Liver (tissue), 9 donors: ENCODE results near the gene KIF6. TPM values are rescaled to one million over a fixed set of nuclear protein-coding genes. Genes with fewer than 3 reads are reported as not detected.

ENCODE experiments used
- DNase-seq: peaks from one replicate; pipeline ENCODE4 v3.0.0-alpha.2; 2017; ENCODE audit warnings: low spot score
- H3K27ac ChIP-seq, 2 donors: one replicate each; pipeline ENCODE4 v1.7.0; 2013; ENCODE audit warnings: inconsistent platforms in 2 of 2, low read length in 2 of 2, control low read depth in 1 of 2, low read depth in 1 of 2, mild to moderate bottlenecking in 1 of 2
- H3K27me3 ChIP-seq, 4 donors: one replicate each; pipeline versions ENCODE4 v1.6.1 to v1.7.0; 2013; ENCODE audit warnings: low read length in 3 of 4, inconsistent platforms in 1 of 4, mild to moderate bottlenecking in 1 of 4, moderate library complexity in 1 of 4; ENCODE audit not compliant: control insufficient read depth in 4 of 4, insufficient read depth in 4 of 4
- H3K36me3 ChIP-seq, 4 donors: one replicate each; pipeline versions ENCODE4 v1.6.1 to v1.7.0; 2013; ENCODE audit warnings: low read length in 3 of 4, mild to moderate bottlenecking in 3 of 4, low read depth in 1 of 4, moderate library complexity in 1 of 4; ENCODE audit not compliant: control insufficient read depth in 4 of 4, insufficient read depth in 3 of 4
- H3K4me1 ChIP-seq, 4 donors: one replicate each; pipeline versions ENCODE4 v1.6.1 to v1.7.0; 2013; ENCODE audit warnings: low read length in 3 of 4, mild to moderate bottlenecking in 3 of 4, moderate library complexity in 1 of 4; ENCODE audit not compliant: control insufficient read depth in 4 of 4, insufficient read depth in 4 of 4
- H3K4me3 ChIP-seq, 3 donors: one replicate each; pipeline versions ENCODE4 v1.6.1 to v1.7.0; 2013; ENCODE audit warnings: low read length in 3 of 3, control low read depth in 1 of 3, low read depth in 1 of 3, mild to moderate bottlenecking in 1 of 3
- H3K9ac ChIP-seq, 2 donors: one replicate each; pipeline ENCODE4 v1.7.0; 2013; ENCODE audit warnings: low read length in 2 of 2, mild to moderate bottlenecking in 2 of 2, moderate library complexity in 2 of 2, control low read depth in 1 of 2, low read depth in 1 of 2
- H3K9me3 ChIP-seq, 4 donors: one replicate each; pipeline versions ENCODE4 v1.6.1 to v1.7.0; 2013; ENCODE audit warnings: low read length in 3 of 4; ENCODE audit not compliant: control insufficient read depth in 4 of 4
- EGR1 ChIP-seq, 2 donors: IDR thresholded peaks; 2 replicates each; pipeline ENCODE4 v1.6.1; 2016 to 2018; ENCODE audit warnings: antibody characterized with exemption in 2 of 2, low read depth in 2 of 2
- FOXA1 ChIP-seq: IDR thresholded peaks from 2 replicates; pipeline ENCODE4 v1.6.1; 2016; ENCODE audit warnings: antibody characterized with exemption
- FOXA2 ChIP-seq: IDR thresholded peaks from 2 replicates; pipeline ENCODE4 v1.6.1; 2016; ENCODE audit warnings: antibody characterized with exemption
- GABPA ChIP-seq, 2 donors: IDR thresholded peaks in 1 of 2; conservative IDR thresholded peaks in 1 of 2; 2 replicates each; pipeline ENCODE4 v1.6.1; 2016; ENCODE audit warnings: antibody characterized with exemption in 2 of 2, mild to moderate bottlenecking in 1 of 2, moderate library complexity in 1 of 2
- HNF4A ChIP-seq, 2 donors: conservative IDR thresholded peaks; 2 replicates each; pipeline ENCODE4 v1.6.1; 2016; ENCODE audit warnings: antibody characterized with exemption in 2 of 2, mild to moderate bottlenecking in 2 of 2
- HNF4G ChIP-seq: IDR thresholded peaks from 2 replicates; pipeline ENCODE4 v1.6.1; 2016; ENCODE audit warnings: antibody characterized with exemption
- JUND ChIP-seq, 2 donors: IDR thresholded peaks; 2 replicates each; pipeline ENCODE4 v1.6.1; 2016; ENCODE audit warnings: antibody characterized with exemption in 2 of 2
- MAX ChIP-seq: IDR thresholded peaks from 2 replicates; pipeline ENCODE4 v1.6.1; 2016; ENCODE audit warnings: antibody characterized with exemption
- NR2F2 ChIP-seq: IDR thresholded peaks from 2 replicates; pipeline ENCODE4 v1.6.1; 2016; ENCODE audit warnings: antibody characterized with exemption
- RAD21 ChIP-seq, 2 donors: IDR thresholded peaks; 2 replicates each; pipeline ENCODE4 v1.6.1; 2016; ENCODE audit warnings: antibody characterized with exemption in 2 of 2, mild to moderate bottlenecking in 2 of 2
- RXRA ChIP-seq, 2 donors: IDR thresholded peaks; 2 replicates each; pipeline ENCODE4 v1.6.1; 2017 to 2018; ENCODE audit warnings: antibody characterized with exemption in 2 of 2, mild to moderate bottlenecking in 1 of 2
- SP1 ChIP-seq: IDR thresholded peaks from 2 replicates; pipeline ENCODE4 v1.6.1; 2018; ENCODE audit warnings: antibody characterized with exemption, mild to moderate bottlenecking
- TAF1 ChIP-seq: conservative IDR thresholded peaks from 2 replicates; pipeline ENCODE4 v1.6.1; 2016; ENCODE audit warnings: antibody characterized with exemption, mild to moderate bottlenecking
- YY1 ChIP-seq: IDR thresholded peaks from 2 replicates; pipeline ENCODE4 v1.6.1; 2016; ENCODE audit warnings: antibody characterized with exemption, mild to moderate bottlenecking
- WGBS: extraction: QIAGEN DNeasy Blood & Tissue Kit; methylation state at CpG from one replicate; pipeline ENCODE4 v1.1.7; 2013; 5-methylcytosine and 5-hydroxymethylcytosine counted together
- polyA plus RNA-seq, 2 donors: library from polyadenylated mRNA; stranded (reverse) in 1 of 2; unstranded in 1 of 2; fragments of 200-250 nt in 1 of 2; fragments of >200 nt in 1 of 2; fragmentation: Nextera tagmentation in 1 of 2; extraction: Ambion mirVana in 1 of 2; gene quantifications; one replicate each; pipeline versions ENCODE4 v1.2.1 to v1.2.3, GENCODE V29; 2013 to 2015
- total RNA-seq, 2 donors: library from RNA; depleted of rRNA; stranded (reverse); fragments of >200 nt; gene quantifications; one replicate each; pipeline ENCODE4 v1.2.3, GENCODE V29; 2014
- TF ChIP-seq, protein P1 (sequence below): IDR thresholded peaks from 2 replicates; pipeline ENCODE4 v1.6.1; 2016; ENCODE audit warnings: antibody characterized with exemption
- TF ChIP-seq, protein P2 (sequence below): IDR thresholded peaks from 2 replicates; pipeline ENCODE4 v1.6.1; 2016; ENCODE audit warnings: antibody characterized with exemption
- TF ChIP-seq, protein P3 (sequence below): fragments of 150-350 bp; IDR thresholded peaks from 2 replicates; pipeline ENCODE4 v1.5.1; 2017; ENCODE audit warnings: improper control_type of control experiment, low read depth, low read length; ENCODE audit not compliant: missing input control
- TF ChIP-seq, protein P4 (sequence below): IDR thresholded peaks from 2 replicates; pipeline ENCODE4 v1.6.1; 2016; ENCODE audit warnings: antibody characterized with exemption, mild to moderate bottlenecking
- donor health status: healthy.
- donor health status: healthy.
- donor health status: healthy.
- donor health status: healthy.
- donor health status: healthy.

Gene KIF6
- total and polyA plus RNA-seq, 4 donors: 0.17 to 7.5 (median 0.29) TPM

GRCh38 chr6:39421383-39422225 lies 303.6 kb downstream of the KIF6 start:
- no peaks in the 10 kb centered on the region for H3K9me3 ChIP-seq
- H3K4me1 ChIP-seq: no peaks in the 10 kb centered on the region
- H3K27ac ChIP-seq: no peak overlapping the region
- no peak for TF ChIP-seq JUND (IDR thresholded peaks at IDR 0.05)
- no peak for TF ChIP-seq YY1
- TF ChIP-seq TAF1: no peak
- no peak for TF ChIP-seq RAD21 (IDR thresholded peaks at IDR 0.05)
- TF ChIP-seq, protein P1, sequence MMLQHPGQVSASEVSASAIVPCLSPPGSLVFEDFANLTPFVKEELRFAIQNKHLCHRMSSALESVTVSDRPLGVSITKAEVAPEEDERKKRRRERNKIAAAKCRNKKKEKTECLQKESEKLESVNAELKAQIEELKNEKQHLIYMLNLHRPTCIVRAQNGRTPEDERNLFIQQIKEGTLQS: no peak
- TF ChIP-seq MAX: no peak
- no peak for TF ChIP-seq EGR1 (IDR thresholded peaks at IDR 0.05; ENCODE audit: low read depth in 2 of 2)
- TF ChIP-seq, protein P2, sequence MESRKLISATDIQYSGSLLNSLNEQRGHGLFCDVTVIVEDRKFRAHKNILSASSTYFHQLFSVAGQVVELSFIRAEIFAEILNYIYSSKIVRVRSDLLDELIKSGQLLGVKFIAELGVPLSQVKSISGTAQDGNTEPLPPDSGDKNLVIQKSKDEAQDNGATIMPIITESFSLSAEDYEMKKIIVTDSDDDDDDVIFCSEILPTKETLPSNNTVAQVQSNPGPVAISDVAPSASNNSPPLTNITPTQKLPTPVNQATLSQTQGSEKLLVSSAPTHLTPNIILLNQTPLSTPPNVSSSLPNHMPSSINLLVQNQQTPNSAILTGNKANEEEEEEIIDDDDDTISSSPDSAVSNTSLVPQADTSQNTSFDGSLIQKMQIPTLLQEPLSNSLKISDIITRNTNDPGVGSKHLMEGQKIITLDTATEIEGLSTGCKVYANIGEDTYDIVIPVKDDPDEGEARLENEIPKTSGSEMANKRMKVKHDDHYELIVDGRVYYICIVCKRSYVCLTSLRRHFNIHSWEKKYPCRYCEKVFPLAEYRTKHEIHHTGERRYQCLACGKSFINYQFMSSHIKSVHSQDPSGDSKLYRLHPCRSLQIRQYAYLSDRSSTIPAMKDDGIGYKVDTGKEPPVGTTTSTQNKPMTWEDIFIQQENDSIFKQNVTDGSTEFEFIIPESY: no peak
- no peak for TF ChIP-seq HNF4A (conservative IDR thresholded peaks at IDR 0.05)
- TF ChIP-seq, protein P3, sequence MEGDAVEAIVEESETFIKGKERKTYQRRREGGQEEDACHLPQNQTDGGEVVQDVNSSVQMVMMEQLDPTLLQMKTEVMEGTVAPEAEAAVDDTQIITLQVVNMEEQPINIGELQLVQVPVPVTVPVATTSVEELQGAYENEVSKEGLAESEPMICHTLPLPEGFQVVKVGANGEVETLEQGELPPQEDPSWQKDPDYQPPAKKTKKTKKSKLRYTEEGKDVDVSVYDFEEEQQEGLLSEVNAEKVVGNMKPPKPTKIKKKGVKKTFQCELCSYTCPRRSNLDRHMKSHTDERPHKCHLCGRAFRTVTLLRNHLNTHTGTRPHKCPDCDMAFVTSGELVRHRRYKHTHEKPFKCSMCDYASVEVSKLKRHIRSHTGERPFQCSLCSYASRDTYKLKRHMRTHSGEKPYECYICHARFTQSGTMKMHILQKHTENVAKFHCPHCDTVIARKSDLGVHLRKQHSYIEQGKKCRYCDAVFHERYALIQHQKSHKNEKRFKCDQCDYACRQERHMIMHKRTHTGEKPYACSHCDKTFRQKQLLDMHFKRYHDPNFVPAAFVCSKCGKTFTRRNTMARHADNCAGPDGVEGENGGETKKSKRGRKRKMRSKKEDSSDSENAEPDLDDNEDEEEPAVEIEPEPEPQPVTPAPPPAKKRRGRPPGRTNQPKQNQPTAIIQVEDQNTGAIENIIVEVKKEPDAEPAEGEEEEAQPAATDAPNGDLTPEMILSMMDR: no peak
- TF ChIP-seq NR2F2: no peak
- no peak for TF ChIP-seq RXRA (IDR thresholded peaks at IDR 0.05)
- TF ChIP-seq GABPA (IDR thresholded peaks at IDR 0.05 in 1 of 2, conservative IDR thresholded peaks at IDR 0.05 in 1 of 2): no peak
- TF ChIP-seq, protein P4, sequence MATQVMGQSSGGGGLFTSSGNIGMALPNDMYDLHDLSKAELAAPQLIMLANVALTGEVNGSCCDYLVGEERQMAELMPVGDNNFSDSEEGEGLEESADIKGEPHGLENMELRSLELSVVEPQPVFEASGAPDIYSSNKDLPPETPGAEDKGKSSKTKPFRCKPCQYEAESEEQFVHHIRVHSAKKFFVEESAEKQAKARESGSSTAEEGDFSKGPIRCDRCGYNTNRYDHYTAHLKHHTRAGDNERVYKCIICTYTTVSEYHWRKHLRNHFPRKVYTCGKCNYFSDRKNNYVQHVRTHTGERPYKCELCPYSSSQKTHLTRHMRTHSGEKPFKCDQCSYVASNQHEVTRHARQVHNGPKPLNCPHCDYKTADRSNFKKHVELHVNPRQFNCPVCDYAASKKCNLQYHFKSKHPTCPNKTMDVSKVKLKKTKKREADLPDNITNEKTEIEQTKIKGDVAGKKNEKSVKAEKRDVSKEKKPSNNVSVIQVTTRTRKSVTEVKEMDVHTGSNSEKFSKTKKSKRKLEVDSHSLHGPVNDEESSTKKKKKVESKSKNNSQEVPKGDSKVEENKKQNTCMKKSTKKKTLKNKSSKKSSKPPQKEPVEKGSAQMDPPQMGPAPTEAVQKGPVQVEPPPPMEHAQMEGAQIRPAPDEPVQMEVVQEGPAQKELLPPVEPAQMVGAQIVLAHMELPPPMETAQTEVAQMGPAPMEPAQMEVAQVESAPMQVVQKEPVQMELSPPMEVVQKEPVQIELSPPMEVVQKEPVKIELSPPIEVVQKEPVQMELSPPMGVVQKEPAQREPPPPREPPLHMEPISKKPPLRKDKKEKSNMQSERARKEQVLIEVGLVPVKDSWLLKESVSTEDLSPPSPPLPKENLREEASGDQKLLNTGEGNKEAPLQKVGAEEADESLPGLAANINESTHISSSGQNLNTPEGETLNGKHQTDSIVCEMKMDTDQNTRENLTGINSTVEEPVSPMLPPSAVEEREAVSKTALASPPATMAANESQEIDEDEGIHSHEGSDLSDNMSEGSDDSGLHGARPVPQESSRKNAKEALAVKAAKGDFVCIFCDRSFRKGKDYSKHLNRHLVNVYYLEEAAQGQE: no peak
- no peak for TF ChIP-seq FOXA2
- no peak for TF ChIP-seq FOXA1
- no peak for TF ChIP-seq HNF4G
- TF ChIP-seq SP1: no peak
- 85% methylated on average over 11 of the region's 11 CpGs for WGBS
- no peaks in the 10 kb centered on the region for H3K27me3 ChIP-seq
- H3K9ac ChIP-seq: no peak overlapping the region
- H3K4me3 ChIP-seq: no peak overlapping the region
- no peaks in the 10 kb centered on the region for H3K36me3 ChIP-seq
- no peak for DNase-seq
